ENCODE measurements around the gene SSBP3.

- TF ChIP-seq TARDBP (IDR thresholded peaks at IDR 0.05): no peak
- no peak for TF ChIP-seq FOXK2 (IDR thresholded peaks at IDR 0.05)
These were observed 121.2 kb downstream of the SSBP3 start for GRCh38 chr1:54284781-54285529.

All from HEK293T (cell line).